NCI-H774 (cell line): Measurements from ENCODE around the gene ANKLE1.

Experiments used
- DNase-seq: peaks from one replicate; lab custom pipeline; 2025; lab: John Stamatoyannopoulos, UW

Gene ANKLE1

GRCh38 chr19:17327654-17328516 is 46.2 kb downstream of the ANKLE1 start:
- DNase-seq: peak; percentile 50

- DNase-seq: no peak
These were observed 47.0 kb downstream of the ANKLE1 start for GRCh38 chr19:17328517-17329365.

GRCh38 chr19:17329366-17330261 is 47.9 kb downstream of the ANKLE1 start:
- DNase-seq: no peak

- DNase-seq: no peak
These were observed 48.8 kb downstream of the ANKLE1 start for GRCh38 chr19:17330262-17331044.

GRCh38 chr19:17331045-17331558 is 49.4 kb downstream of the ANKLE1 start:
- peak; percentile 10 for DNase-seq

- no peak for DNase-seq
These were observed 50.6 kb downstream of the ANKLE1 start for GRCh38 chr19:17332360-17332676.

GRCh38 chr19:17332677-17333581 is 51.2 kb downstream of the ANKLE1 start:
- peak; percentile 16 for DNase-seq

GRCh38 chr19:17333611-17334413 is 52.1 kb downstream of the ANKLE1 start:
- DNase-seq: no peak

- peak; percentile 97 for DNase-seq
These were observed 53.0 kb downstream of the ANKLE1 start, which contains the start of gene ANO8 for GRCh38 chr19:17334414-17335409. TSS of gene ANO8 (minus strand) at chr19:17334855. CDS start at chr19:17334670, 185 bp downstream.

- DNase-seq: no peak
These were observed 53.9 kb downstream of the ANKLE1 start for GRCh38 chr19:17335575-17335974.
